ENCODE results near the gene SCLT1.

DNA sequence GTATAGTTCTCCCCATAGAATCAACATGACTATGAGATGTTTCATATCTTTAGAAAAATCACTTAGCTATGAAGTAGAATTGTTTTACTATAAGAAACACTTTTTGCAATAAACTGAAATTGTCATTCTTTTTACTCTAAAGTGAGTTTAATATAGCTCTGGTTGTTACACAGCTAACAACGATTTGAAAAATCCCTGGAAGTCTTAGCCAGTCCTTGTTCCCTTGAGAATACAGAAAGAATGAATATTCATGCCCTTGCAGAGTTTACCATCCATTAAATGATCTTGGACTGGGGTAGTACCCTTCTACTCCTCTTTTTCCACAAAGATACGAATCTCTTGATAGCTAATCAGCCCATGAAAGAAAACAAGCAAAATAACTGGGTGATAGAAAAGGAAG lies 142.0 kb downstream of the SCLT1 start:
- no peak for TF ChIP-seq POLR2A (IDR thresholded peaks at IDR 0.05)
- TF ChIP-seq, protein P1, sequence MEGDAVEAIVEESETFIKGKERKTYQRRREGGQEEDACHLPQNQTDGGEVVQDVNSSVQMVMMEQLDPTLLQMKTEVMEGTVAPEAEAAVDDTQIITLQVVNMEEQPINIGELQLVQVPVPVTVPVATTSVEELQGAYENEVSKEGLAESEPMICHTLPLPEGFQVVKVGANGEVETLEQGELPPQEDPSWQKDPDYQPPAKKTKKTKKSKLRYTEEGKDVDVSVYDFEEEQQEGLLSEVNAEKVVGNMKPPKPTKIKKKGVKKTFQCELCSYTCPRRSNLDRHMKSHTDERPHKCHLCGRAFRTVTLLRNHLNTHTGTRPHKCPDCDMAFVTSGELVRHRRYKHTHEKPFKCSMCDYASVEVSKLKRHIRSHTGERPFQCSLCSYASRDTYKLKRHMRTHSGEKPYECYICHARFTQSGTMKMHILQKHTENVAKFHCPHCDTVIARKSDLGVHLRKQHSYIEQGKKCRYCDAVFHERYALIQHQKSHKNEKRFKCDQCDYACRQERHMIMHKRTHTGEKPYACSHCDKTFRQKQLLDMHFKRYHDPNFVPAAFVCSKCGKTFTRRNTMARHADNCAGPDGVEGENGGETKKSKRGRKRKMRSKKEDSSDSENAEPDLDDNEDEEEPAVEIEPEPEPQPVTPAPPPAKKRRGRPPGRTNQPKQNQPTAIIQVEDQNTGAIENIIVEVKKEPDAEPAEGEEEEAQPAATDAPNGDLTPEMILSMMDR (IDR thresholded peaks at IDR 0.05): no peak
